GM08714 (cell line): Measurements from ENCODE around the gene PARP4.
A peak's percentile ranks its signal among the peaks of the same experiment; 100 is the strongest.
"Not testable (repeated sequence)": the region's sequence is repeated elsewhere in the genome, so short reads cannot be mapped to it uniquely, and the experiment has no call there.

ENCODE experiments used
- H3K4me3 ChIP-seq: fragments of 200-500 bp; sonication (Bioruptor generic); 2 replicates; pipeline ENCODE4 v1.5.1; 2014; ENCODE audit warnings: mild to moderate bottlenecking, low read length, inconsistent platforms
- ZNF274 ChIP-seq: IDR thresholded peaks from 2 replicates; pipeline ENCODE4 v1.6.1; 2012; ENCODE audit warnings: mild to moderate bottlenecking, low read depth, low read length

Gene PARP4

GRCh38 chr13:24520733-24521132, 8.2 kb upstream of the PARP4 start:
- no peak overlapping the region for H3K4me3 ChIP-seq
- no peak for TF ChIP-seq ZNF274

- H3K4me3 ChIP-seq: no peak overlapping the region
- TF ChIP-seq ZNF274: no peak
Measured at GRCh38 chr13:24516919-24517318, 4.3 kb upstream of the PARP4 start.

GRCh38 chr13:24512908-24513213, 283 bp upstream of the PARP4 start:
- peak overlapping the region; percentile 81 for H3K4me3 ChIP-seq
- TF ChIP-seq ZNF274: no peak

- TF ChIP-seq ZNF274: no peak
- peak overlapping the region; percentile 81 for H3K4me3 ChIP-seq
Measured at GRCh38 chr13:24511816-24512196, 772 bp downstream of the PARP4 start.

- peak overlapping the region; percentile 81 for H3K4me3 ChIP-seq
- TF ChIP-seq ZNF274: no peak
Measured at GRCh38 chr13:24511019-24511815, 1.4 kb downstream of the PARP4 start.

- no peak overlapping the region for H3K4me3 ChIP-seq
- no peak for TF ChIP-seq ZNF274
Measured at GRCh38 chr13:24506698-24507335, 5.8 kb downstream of the PARP4 start.

GRCh38 chr13:24506283-24506682, 6.3 kb downstream of the PARP4 start:
- not testable (repeated sequence) for H3K4me3 ChIP-seq

GRCh38 chr13:24505756-24506155, 6.8 kb downstream of the PARP4 start:
- TF ChIP-seq ZNF274: no peak
- H3K4me3 ChIP-seq: no peak overlapping the region

GRCh38 chr13:24505256-24505655, 7.3 kb downstream of the PARP4 start:
- no peak overlapping the region for H3K4me3 ChIP-seq
- no peak for TF ChIP-seq ZNF274

- H3K4me3 ChIP-seq: no peak overlapping the region
- TF ChIP-seq ZNF274: no peak
Measured at GRCh38 chr13:24503379-24503696, 9.2 kb downstream of the PARP4 start.

GRCh38 chr13:24502533-24503378, 9.8 kb downstream of the PARP4 start:
- no peak for TF ChIP-seq ZNF274
- H3K4me3 ChIP-seq: no peak overlapping the region

- no peak overlapping the region for H3K4me3 ChIP-seq
Measured at GRCh38 chr13:24500977-24501376, 11.6 kb downstream of the PARP4 start.

GRCh38 chr13:24497742-24498141, 14.8 kb downstream of the PARP4 start:
- no peak for TF ChIP-seq ZNF274
- no peak overlapping the region for H3K4me3 ChIP-seq

More at GRCh38 chr13:24500977-24501376, 11.6 kb downstream of the PARP4 start:
- TF ChIP-seq ZNF274: no peak

- H3K4me3 ChIP-seq: not testable (repeated sequence)
Measured at GRCh38 chr13:24496295-24496694, 16.3 kb downstream of the PARP4 start.

- H3K4me3 ChIP-seq: no peak overlapping the region
- TF ChIP-seq ZNF274: no peak
Measured at GRCh38 chr13:24495151-24495729, 17.3 kb downstream of the PARP4 start.
